ENCODE results near the gene RNASEH2B.

The RNASEH2B gene

DNA sequence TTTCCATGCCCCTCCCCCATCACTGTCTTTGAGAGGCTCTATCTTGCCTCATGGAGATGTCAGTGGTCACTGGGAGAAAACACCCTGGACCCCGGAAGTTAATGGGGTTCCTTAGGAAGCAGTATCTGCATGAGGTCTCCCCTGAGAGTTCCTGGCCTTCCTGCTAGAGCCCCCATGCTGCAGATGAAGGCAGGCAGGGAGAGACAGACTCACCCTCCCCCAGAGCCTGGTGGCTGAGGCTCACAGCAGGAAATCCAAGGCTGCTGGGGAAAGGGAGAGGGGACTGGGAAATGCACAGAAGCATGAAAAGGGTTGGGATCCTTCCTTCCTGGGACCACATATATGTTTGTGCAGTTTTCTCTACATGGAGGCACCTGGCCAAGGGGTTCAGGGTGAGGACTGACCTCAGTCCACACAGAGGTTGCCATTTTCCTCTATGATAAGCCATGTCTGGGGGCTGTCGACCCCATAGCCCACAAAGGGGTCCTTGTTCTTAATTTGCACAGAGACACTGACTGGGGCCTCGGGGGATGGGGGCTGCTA is 95.4 kb downstream of the RNASEH2B start:
- H3K4me3 ChIP-seq (ENCODE audit: low read length) = no peak overlapping the region
- TF ChIP-seq, protein P1, sequence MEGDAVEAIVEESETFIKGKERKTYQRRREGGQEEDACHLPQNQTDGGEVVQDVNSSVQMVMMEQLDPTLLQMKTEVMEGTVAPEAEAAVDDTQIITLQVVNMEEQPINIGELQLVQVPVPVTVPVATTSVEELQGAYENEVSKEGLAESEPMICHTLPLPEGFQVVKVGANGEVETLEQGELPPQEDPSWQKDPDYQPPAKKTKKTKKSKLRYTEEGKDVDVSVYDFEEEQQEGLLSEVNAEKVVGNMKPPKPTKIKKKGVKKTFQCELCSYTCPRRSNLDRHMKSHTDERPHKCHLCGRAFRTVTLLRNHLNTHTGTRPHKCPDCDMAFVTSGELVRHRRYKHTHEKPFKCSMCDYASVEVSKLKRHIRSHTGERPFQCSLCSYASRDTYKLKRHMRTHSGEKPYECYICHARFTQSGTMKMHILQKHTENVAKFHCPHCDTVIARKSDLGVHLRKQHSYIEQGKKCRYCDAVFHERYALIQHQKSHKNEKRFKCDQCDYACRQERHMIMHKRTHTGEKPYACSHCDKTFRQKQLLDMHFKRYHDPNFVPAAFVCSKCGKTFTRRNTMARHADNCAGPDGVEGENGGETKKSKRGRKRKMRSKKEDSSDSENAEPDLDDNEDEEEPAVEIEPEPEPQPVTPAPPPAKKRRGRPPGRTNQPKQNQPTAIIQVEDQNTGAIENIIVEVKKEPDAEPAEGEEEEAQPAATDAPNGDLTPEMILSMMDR (conservative IDR thresholded peaks at IDR 0.05; ENCODE audit: low read length) = no peak
- no peak for DNase-seq (ENCODE audit: low read depth)

DNA sequence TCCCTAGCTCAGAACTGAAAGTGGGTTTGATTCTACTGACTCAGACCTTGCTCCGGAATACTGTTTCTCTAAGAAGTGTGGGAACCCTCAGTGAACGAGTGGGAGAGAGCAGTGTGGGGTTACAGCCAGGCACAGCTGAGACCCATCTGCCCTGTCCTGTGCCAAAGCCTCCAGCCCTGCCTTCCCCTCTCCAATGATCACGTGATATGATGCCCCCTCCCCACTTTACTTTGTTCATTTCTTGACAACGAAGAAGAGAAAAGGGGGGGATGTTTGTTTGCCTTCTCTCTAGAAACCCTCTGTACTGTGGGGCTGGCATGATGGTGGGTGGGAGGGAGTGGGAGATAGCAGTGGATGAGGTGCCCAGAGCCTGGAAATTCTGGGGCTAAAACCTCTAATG is 96.0 kb downstream of the RNASEH2B start:
- TF ChIP-seq, protein P1 (conservative IDR thresholded peaks at IDR 0.05; ENCODE audit: low read length) = no peak
- no peak overlapping the region for H3K4me3 ChIP-seq (ENCODE audit: low read length)
- no peak for DNase-seq (ENCODE audit: low read depth)

Measured in AG10803 (cell line).